ENCODE data around the gene ARHGAP15.

Gene ARHGAP15

GRCh38 chr2:143480601-143481236, 351.5 kb downstream of the ARHGAP15 start:
- Histone ChIP-seq H3K27me3 (ENCODE audit: low read length) (no peaks in the 10 kb centered on the region), H2AFZ (ENCODE audit: low read depth, low read length, severe bottlenecking) (no peak overlapping the region), H3K4me3 (ENCODE audit: insufficient read depth, low read length, poor library complexity, severe bottlenecking) (no peak overlapping the region), H3K4me2 (ENCODE audit: low read depth, low read length, poor library complexity, severe bottlenecking) (no peak overlapping the region), H3K79me2 (ENCODE audit: insufficient read depth, low read length) (no peaks in the 10 kb centered on the region), H3K9ac (ENCODE audit: low read length) (no peak overlapping the region), H3K36me3 (ENCODE audit: low read length) (no peaks in the 10 kb centered on the region), H3K27ac (ENCODE audit: low read depth, low read length) (no peak overlapping the region), H4K20me1 (ENCODE audit: low read depth, low read length) (no peaks in the 10 kb centered on the region), H3F3A (ENCODE audit: insufficient read depth) (no peaks in the 10 kb centered on the region), H3K9me2 (replicated peaks; ENCODE audit: insufficient read depth, low read length) (no peaks in the 10 kb centered on the region), H3K9me3 (ENCODE audit: insufficient read depth, low read length) (no peaks in the 10 kb centered on the region)
- TF ChIP-seq, protein P1, sequence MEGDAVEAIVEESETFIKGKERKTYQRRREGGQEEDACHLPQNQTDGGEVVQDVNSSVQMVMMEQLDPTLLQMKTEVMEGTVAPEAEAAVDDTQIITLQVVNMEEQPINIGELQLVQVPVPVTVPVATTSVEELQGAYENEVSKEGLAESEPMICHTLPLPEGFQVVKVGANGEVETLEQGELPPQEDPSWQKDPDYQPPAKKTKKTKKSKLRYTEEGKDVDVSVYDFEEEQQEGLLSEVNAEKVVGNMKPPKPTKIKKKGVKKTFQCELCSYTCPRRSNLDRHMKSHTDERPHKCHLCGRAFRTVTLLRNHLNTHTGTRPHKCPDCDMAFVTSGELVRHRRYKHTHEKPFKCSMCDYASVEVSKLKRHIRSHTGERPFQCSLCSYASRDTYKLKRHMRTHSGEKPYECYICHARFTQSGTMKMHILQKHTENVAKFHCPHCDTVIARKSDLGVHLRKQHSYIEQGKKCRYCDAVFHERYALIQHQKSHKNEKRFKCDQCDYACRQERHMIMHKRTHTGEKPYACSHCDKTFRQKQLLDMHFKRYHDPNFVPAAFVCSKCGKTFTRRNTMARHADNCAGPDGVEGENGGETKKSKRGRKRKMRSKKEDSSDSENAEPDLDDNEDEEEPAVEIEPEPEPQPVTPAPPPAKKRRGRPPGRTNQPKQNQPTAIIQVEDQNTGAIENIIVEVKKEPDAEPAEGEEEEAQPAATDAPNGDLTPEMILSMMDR (IDR thresholded peaks at IDR 0.05; ENCODE audit: insufficient read depth, low read length, poor library complexity, severe bottlenecking) = no peak
- TF ChIP-seq EZH2phosphoT487 (conservative IDR thresholded peaks at IDR 0.05; ENCODE audit: low read length) = no peak

- Histone ChIP-seq H3K9me3 (ENCODE audit: insufficient read depth, low read length) (no peaks in the 10 kb centered on the region), H3F3A (ENCODE audit: insufficient read depth) (no peaks in the 10 kb centered on the region), H4K20me1 (ENCODE audit: low read depth, low read length) (no peaks in the 10 kb centered on the region), H3K27ac (ENCODE audit: low read depth, low read length) (no peak overlapping the region), H3K36me3 (ENCODE audit: low read length) (no peaks in the 10 kb centered on the region), H2AFZ (ENCODE audit: low read depth, low read length, severe bottlenecking) (no peak overlapping the region), H3K79me2 (ENCODE audit: insufficient read depth, low read length) (no peaks in the 10 kb centered on the region), H3K9me2 (replicated peaks; ENCODE audit: insufficient read depth, low read length) (no peaks in the 10 kb centered on the region), H3K9ac (ENCODE audit: low read length) (no peak overlapping the region), H3K4me2 (ENCODE audit: low read depth, low read length, poor library complexity, severe bottlenecking) (no peak overlapping the region), H3K4me3 (ENCODE audit: insufficient read depth, low read length, poor library complexity, severe bottlenecking) (no peak overlapping the region), H3K27me3 (ENCODE audit: low read length) (no peaks in the 10 kb centered on the region)
- TF ChIP-seq, protein P1 (IDR thresholded peaks at IDR 0.05; ENCODE audit: insufficient read depth, low read length, poor library complexity, severe bottlenecking) = no peak
- no peak for TF ChIP-seq EZH2phosphoT487 (conservative IDR thresholded peaks at IDR 0.05; ENCODE audit: low read length)
Measured at GRCh38 chr2:143481237-143481623, 352.0 kb downstream of the ARHGAP15 start.

DNA sequence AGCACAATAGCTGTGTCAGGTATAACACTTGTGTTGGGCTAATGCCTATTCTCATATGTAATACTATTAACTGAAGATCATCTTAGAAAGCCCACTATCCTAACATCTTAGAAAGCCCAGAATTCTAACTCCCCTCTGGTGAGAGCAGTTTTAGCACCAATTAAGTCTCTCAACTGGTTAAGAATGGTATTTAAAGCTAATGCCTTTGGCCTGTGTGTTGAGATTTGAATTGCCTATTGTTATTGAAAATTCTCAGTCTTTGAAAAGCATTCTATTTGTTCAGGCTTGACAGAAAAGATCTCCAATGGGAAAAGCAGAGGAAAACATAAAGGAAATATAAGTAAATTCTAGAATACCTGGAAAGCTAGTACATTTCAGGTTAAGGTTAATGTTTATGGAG, 352.5 kb downstream of the ARHGAP15 start:
- no peaks in the 10 kb centered on the region for H3K27me3 ChIP-seq (ENCODE audit: low read length)
- no peaks in the 10 kb centered on the region for H3K9me3 ChIP-seq (ENCODE audit: insufficient read depth, low read length)
- no peak overlapping the region for H3K4me3 ChIP-seq (ENCODE audit: insufficient read depth, low read length, poor library complexity, severe bottlenecking)
- H3K9ac ChIP-seq (ENCODE audit: low read length) = no peak overlapping the region
- H3K27ac ChIP-seq (ENCODE audit: low read depth, low read length) = no peak overlapping the region
- no peak for TF ChIP-seq EZH2phosphoT487 (conservative IDR thresholded peaks at IDR 0.05; ENCODE audit: low read length)
- TF ChIP-seq, protein P1 (IDR thresholded peaks at IDR 0.05; ENCODE audit: insufficient read depth, low read length, poor library complexity, severe bottlenecking) = no peak
- H3K36me3 ChIP-seq (ENCODE audit: low read length) = no peaks in the 10 kb centered on the region
- no peaks in the 10 kb centered on the region for H4K20me1 ChIP-seq (ENCODE audit: low read depth, low read length)
- H3K79me2 ChIP-seq (ENCODE audit: insufficient read depth, low read length) = no peaks in the 10 kb centered on the region
- H3K4me2 ChIP-seq (ENCODE audit: low read depth, low read length, poor library complexity, severe bottlenecking) = no peak overlapping the region
- no peaks in the 10 kb centered on the region for H3F3A ChIP-seq (ENCODE audit: insufficient read depth)
- H3K9me2 ChIP-seq (replicated peaks; ENCODE audit: insufficient read depth, low read length) = no peaks in the 10 kb centered on the region
- no peak overlapping the region for H2AFZ ChIP-seq (ENCODE audit: low read depth, low read length, severe bottlenecking)

Data from SU-DHL-6 (cell line).